ENCODE data around the gene HACD2.

HACD2 gene

DNA sequence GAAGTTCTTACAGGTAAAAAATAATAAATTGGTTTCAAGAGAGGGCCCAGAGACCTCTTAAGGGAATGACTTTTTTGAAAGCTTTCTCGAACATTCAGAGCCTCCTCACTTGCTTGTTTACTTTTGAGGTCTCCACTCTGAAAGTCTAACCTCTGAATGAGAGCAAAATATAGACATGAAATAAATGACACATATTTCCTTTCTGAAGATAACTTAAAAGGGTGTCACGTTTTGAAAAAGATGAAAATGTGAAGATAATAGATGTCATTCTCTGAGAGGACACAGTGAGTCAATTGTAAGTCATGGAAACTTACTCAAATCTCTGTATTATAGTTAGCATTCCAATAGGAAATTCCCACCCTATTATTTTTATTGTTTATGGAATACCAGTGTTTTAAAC, 44.6 kb downstream of the HACD2 start:
- no peak for TF ChIP-seq MAX (IDR thresholded peaks at IDR 0.05)
- no peak for TF ChIP-seq EP300 (IDR thresholded peaks at IDR 0.05; ENCODE audit: borderline replicate concordance)
- no peak for TF ChIP-seq TCF12 (IDR thresholded peaks at IDR 0.05; ENCODE audit: low read depth)
- no peak for TF ChIP-seq CREB1 (IDR thresholded peaks at IDR 0.05; ENCODE audit: low read depth)
- no peak for TF ChIP-seq REST (IDR thresholded peaks at IDR 0.05; ENCODE audit: low read depth)
- TF ChIP-seq NFIC (IDR thresholded peaks at IDR 0.05): no peak
- TF ChIP-seq, protein P1, sequence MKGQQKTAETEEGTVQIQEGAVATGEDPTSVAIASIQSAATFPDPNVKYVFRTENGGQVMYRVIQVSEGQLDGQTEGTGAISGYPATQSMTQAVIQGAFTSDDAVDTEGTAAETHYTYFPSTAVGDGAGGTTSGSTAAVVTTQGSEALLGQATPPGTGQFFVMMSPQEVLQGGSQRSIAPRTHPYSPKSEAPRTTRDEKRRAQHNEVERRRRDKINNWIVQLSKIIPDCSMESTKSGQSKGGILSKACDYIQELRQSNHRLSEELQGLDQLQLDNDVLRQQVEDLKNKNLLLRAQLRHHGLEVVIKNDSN (IDR thresholded peaks at IDR 0.05): no peak
- TF ChIP-seq YY1 (IDR thresholded peaks at IDR 0.05; ENCODE audit: low read depth): no peak
- TF ChIP-seq ZBTB7A (IDR thresholded peaks at IDR 0.05; ENCODE audit: low read depth): no peak
- TF ChIP-seq RAD21 (IDR thresholded peaks at IDR 0.05; ENCODE audit: low read depth): no peak
- TF ChIP-seq FOXM1 (IDR thresholded peaks at IDR 0.05; ENCODE audit: borderline replicate concordance, low read depth): no peak
- no peak for TF ChIP-seq TAF1 (IDR thresholded peaks at IDR 0.05; ENCODE audit: low read depth)
- no peak for TF ChIP-seq CEBPB (IDR thresholded peaks at IDR 0.05)
- TF ChIP-seq TEAD4 (IDR thresholded peaks at IDR 0.05): no peak

GRCh38 chr3:123536153-123536895, 48.5 kb downstream of the HACD2 start:
- no peak for TF ChIP-seq MAX (IDR thresholded peaks at IDR 0.05)
- TF ChIP-seq FOXM1 (IDR thresholded peaks at IDR 0.05; ENCODE audit: borderline replicate concordance, low read depth): no peak
- no peak for TF ChIP-seq TEAD4 (IDR thresholded peaks at IDR 0.05)
- no peak for TF ChIP-seq ZBTB7A (IDR thresholded peaks at IDR 0.05; ENCODE audit: low read depth)
- TF ChIP-seq EGR1 (IDR thresholded peaks at IDR 0.05): no peak
- TF ChIP-seq EP300 (IDR thresholded peaks at IDR 0.05; ENCODE audit: borderline replicate concordance): no peak
- TF ChIP-seq, protein P1 (IDR thresholded peaks at IDR 0.05): no peak
- no peak for TF ChIP-seq NFIC (IDR thresholded peaks at IDR 0.05)
- TF ChIP-seq TCF12 (IDR thresholded peaks at IDR 0.05; ENCODE audit: low read depth): no peak
- no peak for TF ChIP-seq TAF1 (IDR thresholded peaks at IDR 0.05; ENCODE audit: low read depth)
- TF ChIP-seq RAD21 (IDR thresholded peaks at IDR 0.05; ENCODE audit: low read depth): no peak
- no peak for TF ChIP-seq CEBPB (IDR thresholded peaks at IDR 0.05)
- no peak for TF ChIP-seq CREB1 (IDR thresholded peaks at IDR 0.05; ENCODE audit: low read depth)
- no peak for TF ChIP-seq YY1 (IDR thresholded peaks at IDR 0.05; ENCODE audit: low read depth)
- no peak for TF ChIP-seq REST (IDR thresholded peaks at IDR 0.05; ENCODE audit: low read depth)

DNA sequence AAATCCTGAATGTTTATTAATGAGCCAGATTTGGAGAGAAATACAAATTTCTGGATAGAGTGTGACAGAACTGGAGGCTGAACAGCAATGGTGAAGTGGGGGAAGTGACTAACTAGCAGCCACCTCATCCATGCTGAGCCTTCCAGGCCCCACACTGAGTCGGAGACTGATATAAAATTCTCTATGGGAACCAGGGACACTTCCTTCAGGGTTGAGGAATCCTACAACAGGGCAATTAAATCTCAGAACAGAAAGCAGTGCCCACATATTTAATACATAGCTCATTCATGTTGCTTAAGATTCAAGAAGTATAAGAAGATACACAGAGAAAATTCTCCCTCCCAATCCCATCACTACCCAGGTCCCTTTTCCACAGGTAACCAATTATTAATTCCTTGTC, 49.3 kb downstream of the HACD2 start:
- no peak for TF ChIP-seq EGR1 (IDR thresholded peaks at IDR 0.05)
- TF ChIP-seq ZBTB7A (IDR thresholded peaks at IDR 0.05; ENCODE audit: low read depth): no peak
- TF ChIP-seq MAX (IDR thresholded peaks at IDR 0.05): no peak

DNA sequence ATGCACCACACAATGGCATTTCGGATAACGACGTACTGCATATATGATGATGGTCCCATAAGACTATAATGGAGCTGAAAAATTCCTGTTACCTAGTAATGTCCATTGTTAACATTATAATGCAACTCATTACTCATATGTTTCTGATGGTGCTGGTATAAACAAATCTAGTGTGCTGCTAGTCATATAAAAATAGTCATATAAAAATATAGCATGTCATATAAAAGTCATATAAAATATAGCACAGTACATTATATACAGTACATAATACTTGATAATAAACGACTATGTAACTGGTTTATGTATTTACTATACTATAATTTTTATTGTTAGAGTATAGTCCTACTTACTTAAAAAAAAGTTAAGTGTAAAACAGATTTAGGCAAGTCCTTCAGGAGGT, 50.6 kb downstream of the HACD2 start:
- no peak for TF ChIP-seq CREB1 (IDR thresholded peaks at IDR 0.05; ENCODE audit: low read depth)
- no peak for TF ChIP-seq TAF1 (IDR thresholded peaks at IDR 0.05; ENCODE audit: low read depth)
- TF ChIP-seq TCF12 (IDR thresholded peaks at IDR 0.05; ENCODE audit: low read depth): no peak
- no peak for TF ChIP-seq EP300 (IDR thresholded peaks at IDR 0.05; ENCODE audit: borderline replicate concordance)
- TF ChIP-seq NFIC (IDR thresholded peaks at IDR 0.05): no peak
- TF ChIP-seq TEAD4 (IDR thresholded peaks at IDR 0.05): no peak
- TF ChIP-seq, protein P1 (IDR thresholded peaks at IDR 0.05): no peak
- no peak for TF ChIP-seq REST (IDR thresholded peaks at IDR 0.05; ENCODE audit: low read depth)
- no peak for TF ChIP-seq FOXM1 (IDR thresholded peaks at IDR 0.05; ENCODE audit: borderline replicate concordance, low read depth)
- no peak for TF ChIP-seq ZBTB7A (IDR thresholded peaks at IDR 0.05; ENCODE audit: low read depth)
- TF ChIP-seq YY1 (IDR thresholded peaks at IDR 0.05; ENCODE audit: low read depth): no peak
- no peak for TF ChIP-seq RAD21 (IDR thresholded peaks at IDR 0.05; ENCODE audit: low read depth)
- no peak for TF ChIP-seq EGR1 (IDR thresholded peaks at IDR 0.05)
- no peak for TF ChIP-seq MAX (IDR thresholded peaks at IDR 0.05)
- no peak for TF ChIP-seq CEBPB (IDR thresholded peaks at IDR 0.05)

Data from Ishikawa (cell line).